Measurements from ENCODE around the gene LAMTOR1. TPM values are rescaled to one million over a fixed set of nuclear protein-coding genes. Genes with fewer than 3 reads are reported as not detected.
A peak's percentile ranks its signal among the peaks of the same experiment; 100 is the strongest.

LAMTOR1 gene
- total RNA-seq, 1 experiment from 2014 or later, result 110 TPM

GRCh38 chr11:72119198-72119597, 16.1 kb upstream of the LAMTOR1 start:
- DNase-seq (ENCODE audit: low spot score), result no peak

DNA sequence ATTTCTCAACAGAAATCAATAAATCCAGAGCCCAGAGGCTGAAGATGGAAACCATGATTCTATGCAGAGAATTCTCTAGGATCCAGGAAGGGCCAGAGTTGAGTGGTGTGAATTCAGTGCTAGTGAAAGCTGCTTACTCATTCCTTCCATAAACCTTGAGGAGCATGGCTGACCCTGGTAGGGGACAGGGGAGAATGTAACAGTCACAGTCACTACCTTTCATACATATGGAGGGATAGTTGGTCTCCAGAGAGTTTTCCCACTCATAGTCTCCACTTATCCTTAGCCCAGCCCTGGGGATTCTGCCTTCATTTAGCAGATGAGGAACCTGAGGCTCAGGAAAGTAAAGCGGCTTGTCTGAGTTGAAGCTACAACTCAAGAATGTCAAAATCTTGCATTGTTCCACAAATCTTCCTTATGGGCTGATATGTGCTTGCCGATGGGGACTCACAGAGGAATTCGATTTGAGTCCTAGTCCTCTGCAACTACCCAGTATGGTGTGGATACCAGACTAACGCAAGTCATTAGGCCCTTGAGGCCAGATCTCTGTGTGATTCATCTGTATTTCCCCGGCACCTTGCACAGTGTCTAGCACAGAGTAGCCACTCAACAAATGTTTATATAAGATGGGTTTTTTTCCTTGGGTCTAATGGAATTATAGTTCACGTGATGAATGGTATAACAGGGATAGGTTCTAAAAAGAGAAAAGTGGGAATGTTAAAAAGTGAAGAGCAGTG, 13.1 kb upstream of the LAMTOR1 start:
- no peak for DNase-seq (ENCODE audit: low spot score)

DNA sequence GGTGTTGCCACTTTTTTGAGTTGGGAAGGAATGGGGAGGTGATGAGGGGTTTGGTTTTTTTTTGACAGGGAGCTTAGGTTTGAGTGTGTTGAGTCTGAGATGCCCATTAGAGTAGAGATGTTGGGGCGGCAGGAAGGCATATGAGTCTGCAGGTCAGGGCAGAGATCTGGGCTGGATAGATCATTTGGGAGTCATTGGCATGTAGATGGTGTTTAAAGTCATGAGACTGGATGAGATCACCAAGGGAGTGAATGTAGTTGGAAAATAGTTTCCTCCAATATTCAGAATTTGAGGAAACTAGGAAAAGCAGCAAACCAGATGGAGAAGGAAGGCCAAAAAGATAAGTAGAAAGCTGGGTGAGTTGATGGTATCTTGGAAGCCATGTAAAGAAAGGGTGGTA, 11.5 kb upstream of the LAMTOR1 start:
- DNase-seq (ENCODE audit: low spot score), result no peak

DNA sequence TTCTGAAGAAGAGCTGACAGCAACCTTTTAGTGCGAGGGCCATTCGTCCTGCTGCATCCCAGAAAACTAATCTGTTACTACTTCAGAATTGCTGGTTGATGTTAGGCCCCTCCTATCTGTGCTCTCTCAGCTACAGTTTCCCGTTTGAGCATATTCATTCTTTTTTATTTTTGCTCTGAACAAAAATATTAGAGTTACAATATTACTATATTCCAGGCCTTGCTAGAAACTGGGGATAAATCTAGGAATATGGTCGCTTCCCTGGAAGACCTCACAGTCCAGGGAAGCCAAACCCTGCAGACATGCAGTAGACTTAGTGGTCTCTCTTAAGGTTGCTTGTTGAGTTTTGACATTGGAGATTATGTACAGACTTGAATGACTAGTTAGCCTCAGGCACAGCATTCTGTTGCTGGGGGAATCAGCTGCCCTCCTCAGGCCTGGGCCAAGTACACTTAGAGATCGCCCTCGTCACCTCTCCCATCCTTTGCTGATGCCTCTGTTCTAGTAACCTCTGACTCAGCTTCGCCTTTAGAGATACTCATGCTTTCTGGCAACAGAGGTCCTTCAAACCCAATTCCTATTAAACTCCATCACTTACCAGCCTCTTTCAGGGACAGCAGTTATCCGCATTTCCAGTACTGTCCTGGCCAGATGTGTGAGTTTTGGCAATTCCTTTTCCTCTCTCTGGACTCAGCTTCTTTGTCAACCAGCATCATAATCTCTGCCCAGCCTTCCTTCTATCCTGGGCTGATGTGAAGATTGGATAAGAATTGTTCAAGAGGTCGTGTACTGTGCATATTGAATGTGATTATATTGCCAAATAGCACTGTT, 10.1 kb upstream of the LAMTOR1 start:
- DNase-seq (ENCODE audit: low spot score), result no peak

DNA sequence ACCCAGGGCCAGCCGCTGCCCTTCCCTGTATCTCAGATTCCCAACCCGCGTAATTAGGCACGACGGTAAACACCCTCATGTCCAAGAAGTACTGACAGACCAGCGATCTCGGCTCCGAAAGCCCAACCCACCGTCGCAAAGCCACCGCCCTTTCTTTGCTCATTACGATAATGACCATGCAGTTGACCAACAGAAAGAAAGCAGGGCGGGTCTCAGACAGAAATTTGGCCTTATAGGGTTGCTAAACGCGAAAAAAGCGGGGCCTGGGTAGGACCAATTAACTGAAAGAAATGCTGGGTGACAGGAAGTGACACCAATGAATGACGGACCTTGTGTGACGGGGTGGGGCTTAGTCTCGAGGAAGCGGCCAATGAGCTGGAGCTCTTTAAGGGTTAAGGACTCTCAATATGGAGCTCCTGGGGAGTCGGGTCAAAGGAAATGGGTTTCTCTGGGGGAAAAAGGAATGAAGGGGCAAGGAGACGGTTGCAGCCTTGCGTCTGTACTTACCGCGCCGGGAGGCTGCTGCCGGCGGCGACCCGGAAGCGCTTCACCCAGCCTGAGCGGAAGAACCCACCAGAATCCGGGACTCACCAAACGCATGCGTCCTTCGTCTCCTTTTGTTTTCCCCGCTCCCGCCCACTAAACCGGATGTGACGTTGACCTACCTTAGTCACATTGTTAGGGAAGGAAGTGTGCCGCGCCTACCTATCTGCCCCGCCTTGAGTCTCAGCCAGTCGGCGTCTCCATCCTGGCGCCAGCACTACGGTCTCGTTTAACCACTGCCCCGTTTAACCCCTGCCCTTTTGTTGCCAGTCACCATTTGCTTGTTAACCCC, 9.3 kb upstream of the LAMTOR1 start, which contains the start of gene ANAPC15:
Gene ANAPC15 (minus strand): TSS at position 553 of the 835 bp plus-strand sequence. CDS start 1,419 bp downstream, outside the sequence.
- peak; percentile 99 for DNase-seq (ENCODE audit: low spot score)

- no peak for DNase-seq (ENCODE audit: low spot score)
Observed at GRCh38 chr11:72111300-72112142, 8.4 kb upstream of the LAMTOR1 start.

DNA sequence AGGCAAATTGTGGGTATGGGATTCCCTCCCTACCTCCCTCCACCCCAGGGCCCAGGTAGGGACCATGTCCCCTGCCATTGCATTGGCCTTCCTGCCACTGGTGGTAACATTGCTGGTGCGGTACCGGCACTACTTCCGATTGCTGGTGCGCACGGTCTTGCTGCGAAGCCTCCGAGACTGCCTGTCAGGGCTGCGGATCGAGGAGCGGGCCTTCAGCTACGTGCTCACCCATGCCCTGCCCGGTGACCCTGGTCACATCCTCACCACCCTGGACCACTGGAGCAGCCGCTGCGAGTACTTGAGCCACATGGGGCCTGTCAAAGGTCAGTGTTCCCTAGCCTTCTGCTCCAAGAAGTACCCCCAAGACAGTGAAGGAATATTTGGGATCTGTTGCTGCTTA, 2.8 kb upstream of the LAMTOR1 start, which contains the start of gene TOMT:
Gene TOMT (plus strand): TSS at position 37 of the 400 bp plus-strand sequence. CDS start 28 bp downstream, at position 65.
- DNase-seq (ENCODE audit: low spot score), result no peak

DNA sequence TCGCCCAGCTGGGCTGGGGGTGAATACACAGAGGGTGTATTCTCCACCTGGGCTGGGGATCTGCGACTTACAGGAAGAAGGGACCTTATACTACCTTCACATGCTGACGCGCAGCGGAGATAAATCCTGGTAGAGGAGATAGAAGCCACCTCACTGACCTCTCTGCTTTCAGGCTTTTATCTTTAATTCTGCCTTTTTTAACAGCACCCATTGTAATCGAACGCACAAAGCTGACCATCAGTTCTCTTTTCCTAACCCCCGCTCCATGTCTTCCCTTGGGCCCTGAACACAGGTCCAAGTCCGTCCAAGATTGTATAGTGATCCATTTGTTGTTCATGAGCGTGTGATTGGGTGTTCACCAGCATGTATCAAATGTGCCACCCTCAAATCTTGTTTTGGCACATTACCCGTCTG, 664 bp upstream of the LAMTOR1 start:
- DNase-seq (ENCODE audit: low spot score), result no peak

- DNase-seq (ENCODE audit: low spot score), result no peak
Observed at GRCh38 chr11:72102631-72102945, 509 bp downstream of the LAMTOR1 start.

DNA sequence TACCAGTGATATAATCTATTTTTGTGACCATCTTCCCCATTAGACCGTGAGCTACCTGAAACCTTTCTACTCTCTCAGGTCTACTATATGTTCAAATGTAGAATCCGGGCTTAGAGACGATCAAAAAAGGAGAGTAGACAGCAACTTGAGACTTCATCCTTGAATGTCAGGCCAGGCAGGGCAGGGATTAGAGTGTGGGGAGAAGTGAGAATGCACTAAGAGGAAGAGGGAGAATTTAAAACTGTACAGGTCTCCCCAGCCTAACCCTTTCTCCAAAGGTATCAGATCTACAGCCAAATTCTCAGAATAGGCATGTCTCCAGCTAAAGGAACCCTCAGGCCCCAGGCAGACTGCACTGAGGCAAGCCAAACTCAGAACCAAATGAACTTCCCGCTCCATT, 935 bp downstream of the LAMTOR1 start:
- DNase-seq (ENCODE audit: low spot score), result no peak

- no peak for DNase-seq (ENCODE audit: low spot score)
Observed at GRCh38 chr11:72100462-72100861, 2.6 kb downstream of the LAMTOR1 start.

GRCh38 chr11:72100009-72100408, 3.1 kb downstream of the LAMTOR1 start:
- DNase-seq (ENCODE audit: low spot score), result no peak

DNA sequence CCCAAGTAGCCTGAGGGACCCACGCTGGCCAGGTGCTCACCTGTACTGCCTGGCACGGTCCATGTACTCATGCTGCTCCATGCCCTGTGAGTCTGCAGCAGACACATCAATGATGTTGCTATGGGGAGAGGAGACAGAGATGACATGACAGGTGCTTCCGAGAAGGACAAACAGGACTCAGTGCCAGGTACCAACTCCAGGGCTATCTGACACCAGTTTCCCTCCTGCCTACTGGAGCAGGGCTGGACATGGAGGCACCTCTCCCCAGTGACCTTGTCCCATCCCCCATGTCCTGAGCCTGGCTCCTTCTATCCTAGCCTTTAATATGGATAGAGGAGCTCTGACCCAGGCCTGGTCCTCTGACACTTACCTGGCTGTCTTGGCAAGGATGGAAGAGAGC, 4.4 kb downstream of the LAMTOR1 start:
- no peak for DNase-seq (ENCODE audit: low spot score)

DNA sequence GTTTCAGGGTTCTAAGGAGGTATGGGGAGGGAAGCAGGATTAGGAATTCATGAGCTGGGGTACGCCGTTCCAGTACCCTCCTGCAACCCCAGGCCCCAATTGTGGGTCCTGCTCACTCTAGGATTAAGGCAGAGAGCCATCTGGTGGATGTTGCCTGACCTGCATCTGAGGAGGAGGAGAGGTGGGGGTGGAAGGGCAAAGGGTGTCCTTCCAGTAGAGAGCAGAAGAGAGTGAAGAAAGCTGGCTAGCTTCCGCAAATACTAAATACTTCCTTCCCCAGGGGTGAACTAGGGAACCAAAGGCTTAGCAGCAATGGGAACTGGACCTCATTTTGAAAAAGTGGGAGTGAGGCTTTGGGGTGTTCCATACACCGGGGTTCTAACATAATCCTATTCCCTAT, 11.8 kb downstream of the LAMTOR1 start:
- peak; percentile 59 for DNase-seq (ENCODE audit: low spot score)

- no peak for DNase-seq (ENCODE audit: low spot score)
Observed at GRCh38 chr11:72088076-72088808, 14.9 kb downstream of the LAMTOR1 start.

DNA sequence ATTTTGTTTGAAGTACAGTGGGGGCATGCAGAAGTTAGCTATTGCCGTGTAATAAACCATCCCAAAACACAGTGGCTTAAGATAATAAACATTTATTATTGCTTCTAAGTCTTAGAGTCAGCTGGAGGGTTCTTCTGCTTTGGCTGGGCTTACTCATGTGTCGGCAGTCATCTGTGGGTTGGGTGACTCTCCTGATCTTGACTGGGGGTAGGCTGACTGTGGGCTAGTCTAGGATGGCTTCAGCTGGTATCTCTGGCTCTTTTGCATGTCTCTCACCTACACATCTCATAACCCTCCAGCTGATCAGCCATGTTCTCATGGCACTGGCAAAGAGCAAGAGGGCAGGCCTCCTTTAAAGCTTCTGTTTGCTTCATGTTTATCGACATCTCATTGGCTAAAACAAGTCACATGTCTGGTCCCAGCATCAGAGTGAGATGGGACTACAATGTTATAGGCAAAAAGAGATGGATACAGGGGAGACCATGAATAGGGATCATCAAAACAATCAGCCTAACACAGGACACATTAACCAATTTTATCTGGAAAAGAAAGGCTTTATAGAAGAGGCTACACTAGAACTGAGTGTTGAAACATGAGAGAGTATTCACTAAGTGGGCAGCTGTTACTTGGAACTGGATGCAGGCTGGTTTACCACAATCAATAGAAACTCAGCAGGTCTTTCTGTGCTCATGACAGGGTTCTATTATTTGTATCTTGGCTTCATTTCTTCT, 17.3 kb downstream of the LAMTOR1 start:
- DNase-seq (ENCODE audit: low spot score), result no peak

- no peak for DNase-seq (ENCODE audit: low spot score)
Observed at GRCh38 chr11:72084965-72085364, 18.1 kb downstream of the LAMTOR1 start.

DNA sequence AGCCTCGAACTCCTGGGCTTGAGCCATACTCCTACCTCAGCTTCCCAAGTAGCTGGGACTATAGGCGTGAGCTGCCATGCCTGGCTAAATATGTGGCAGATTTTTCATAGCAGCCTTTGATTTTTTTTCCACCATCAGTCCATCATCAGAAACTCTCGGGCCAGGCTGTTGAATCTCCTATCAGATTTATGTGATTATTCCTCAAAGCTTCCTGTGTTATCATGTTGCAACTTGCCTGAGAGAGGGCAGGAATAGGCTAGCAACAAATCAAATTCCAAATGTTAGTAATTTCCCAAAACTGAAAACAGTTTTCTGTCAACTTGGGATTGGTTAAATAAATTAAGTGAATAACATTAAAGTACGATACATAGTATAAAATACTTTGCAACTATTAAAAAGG, 19.0 kb downstream of the LAMTOR1 start:
- DNase-seq (ENCODE audit: low spot score), result no peak

DNA sequence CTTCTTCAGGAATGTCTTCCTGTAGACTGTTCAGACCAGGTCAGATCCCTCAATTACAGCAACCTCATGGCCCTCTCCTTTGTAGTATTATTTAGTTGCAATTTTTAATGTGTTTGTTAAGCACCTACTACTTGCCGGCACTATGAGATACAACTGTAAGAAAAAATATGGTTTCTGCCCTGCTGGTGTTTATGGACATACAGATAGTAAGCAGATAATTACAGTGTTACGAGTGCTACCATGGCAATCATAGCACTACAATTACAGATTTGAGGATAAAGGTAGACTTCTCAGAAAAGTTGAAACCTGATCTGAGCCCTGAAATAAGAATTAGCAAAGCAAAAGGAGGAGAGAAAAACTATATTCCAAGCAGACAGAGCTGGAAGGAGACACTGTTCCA, 19.7 kb downstream of the LAMTOR1 start:
- no peak for DNase-seq (ENCODE audit: low spot score)

All from H4 (cell line).